Epithelial cell of esophagus (primary cell): ENCODE measurements around the gene PTPRN2.

ENCODE experiments used
- DNase-seq: peaks from one replicate; pipeline ENCODE4 v3.0.0; 2010; ENCODE audit warnings: low read depth
- H3K4me3 ChIP-seq: 2 replicates; pipeline ENCODE4 v1.5.1; 2011; ENCODE audit warnings: mild to moderate bottlenecking, low read length, control low read depth
- CTCF ChIP-seq: IDR thresholded peaks from 2 replicates; pipeline ENCODE4 v1.5.1; 2011; ENCODE audit warnings: low read depth, mild to moderate bottlenecking, low read length, control low read depth, inconsistent platforms; ENCODE audit not compliant: insufficient read depth; ENCODE audit errors: missing control alignments

Gene PTPRN2

GRCh38 chr7:158579662-158580646 lies 7.7 kb downstream of the PTPRN2 start:
- no peak for TF ChIP-seq CTCF
- no peak overlapping the region for H3K4me3 ChIP-seq
- DNase-seq, result no peak

- no peak overlapping the region for H3K4me3 ChIP-seq
- no peak for DNase-seq
- no peak for TF ChIP-seq CTCF
These were observed 11.4 kb downstream of the PTPRN2 start for GRCh38 chr7:158576050-158576762.

DNA sequence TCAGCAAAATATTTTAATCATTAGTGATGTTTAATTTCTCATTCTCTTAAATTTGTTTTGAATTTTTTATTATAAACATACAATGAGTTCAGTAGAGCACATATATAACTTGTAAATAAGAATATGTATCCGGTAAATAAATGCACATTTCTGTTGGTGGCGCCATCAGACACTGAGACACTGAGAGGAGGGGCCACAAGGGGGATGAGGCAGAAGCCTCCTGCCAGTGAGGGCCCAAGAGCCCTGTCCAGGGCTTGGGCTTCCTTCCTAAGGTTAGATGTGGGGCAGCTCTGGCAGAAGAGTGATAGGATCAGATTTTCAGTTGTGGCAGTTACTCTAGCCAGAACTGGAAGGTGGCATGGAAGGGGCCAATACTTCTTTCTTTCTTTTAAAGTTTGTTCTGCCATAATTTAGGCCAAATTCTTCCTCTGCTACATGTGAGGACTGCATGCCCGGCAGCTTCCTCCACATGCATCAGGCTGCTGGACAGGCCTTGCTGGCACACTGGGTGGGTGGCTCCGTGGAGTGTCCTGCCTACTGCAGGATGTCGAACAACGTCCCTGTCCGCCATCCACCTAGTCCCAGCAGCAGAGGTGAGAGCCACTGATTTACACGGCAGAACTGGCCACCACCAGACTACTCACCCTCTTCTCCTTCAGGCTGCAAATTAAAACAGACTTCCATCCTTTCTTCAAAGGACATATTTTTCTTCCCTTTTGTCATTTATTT lies 13.2 kb downstream of the PTPRN2 start:
- no peak overlapping the region for H3K4me3 ChIP-seq
- no peak for TF ChIP-seq CTCF
- no peak for DNase-seq

DNA sequence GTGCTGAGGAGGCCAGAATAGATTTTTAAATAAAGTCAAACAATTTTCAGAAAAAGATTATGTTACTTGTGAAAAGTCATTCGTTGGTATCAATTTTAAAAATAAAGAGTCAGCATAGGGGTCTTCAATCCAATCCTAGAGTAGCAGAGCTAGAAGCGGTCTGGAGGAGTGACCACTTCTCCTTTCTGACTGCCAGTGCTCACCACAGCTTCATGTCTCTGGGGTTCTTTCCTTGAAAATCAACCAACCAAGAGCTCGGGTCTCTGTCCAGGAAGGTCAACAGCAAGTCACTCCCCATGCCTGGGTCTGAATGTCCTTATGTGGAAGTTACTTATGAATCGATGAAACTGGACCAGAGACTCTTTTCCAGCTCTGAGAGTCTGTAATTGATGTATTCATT lies 14.3 kb downstream of the PTPRN2 start:
- TF ChIP-seq CTCF, result no peak
- no peak for DNase-seq
- H3K4me3 ChIP-seq, result no peak overlapping the region

GRCh38 chr7:158572000-158572828 lies 15.4 kb downstream of the PTPRN2 start:
- no peak for DNase-seq
- no peak for TF ChIP-seq CTCF
- H3K4me3 ChIP-seq, result no peak overlapping the region
